GM12878 (cell line): ENCODE results near the gene CRAMP1. TPM values are rescaled to one million over a fixed set of nuclear protein-coding genes. Genes with fewer than 3 reads are reported as not detected.

Source experiments
- ATAC-seq: fragments of 200-7000 bp; cut with Tn5 transposase; 3 replicates; pipeline ENCODE4 v1.9.1; 2020; ENCODE audit warnings: mild to moderate bottlenecking, moderate library complexity
- BruUV-seq: library from RNA; stranded (reverse); fragments of 400-500 nt; replicated peaks from 2 replicates; lab custom pipeline; 2021; lab: Mats Ljungman, UMichigan
- CTCF ChIA-PET: fragments of 300-600 bp; sonication (Branson Sonifier 250); formaldehyde crosslinking; extraction: SDS; loops from one replicate; lab custom pipeline; 2021; ENCODE audit warnings: inconsistent platforms; lab: Yijun Ruan, JAX
- POLR2A ChIA-PET: fragments of 350-600 bp; formaldehyde crosslinking; extraction: SDS; loops from one replicate; lab custom pipeline; 2021; ENCODE audit warnings: inconsistent platforms; lab: Charles Lee
- RAD21 ChIA-PET: fragments of 300-600 bp; sonication (Branson Sonifier 250); formaldehyde crosslinking; loops from one replicate; lab custom pipeline; 2023; ENCODE audit warnings: antibody characterized with exemption; ENCODE audit not compliant: unreplicated experiment; lab: Charles Lee
- SMC1A ChIA-PET: fragments of 300-600 bp; sonication (Branson Sonifier 250); formaldehyde crosslinking; loops from one replicate; lab custom pipeline; 2023; ENCODE audit not compliant: unreplicated experiment, uncharacterized antibody; lab: Charles Lee
- DNase-seq: peaks from one replicate; pipeline ENCODE4 v3.0.0-alpha.2; 2011; ENCODE audit warnings: low read depth, low spot score
- FAIRE-seq: peaks from 3 replicates; lab custom pipeline; 2011; peaks lifted over from hg19 to GRCh38; lab: Jason Lieb, UNC
- H2AFZ ChIP-seq: 2 replicates; pipeline ENCODE4 v1.6.0; 2011; ENCODE audit warnings: low read depth, low read length, control low read depth; ENCODE audit not compliant: control insufficient read depth
- H3K27ac ChIP-seq: 2 replicates; pipeline ENCODE4 v1.5.1; 2011; ENCODE audit warnings: control low read depth; ENCODE audit not compliant: control insufficient read depth, insufficient read depth
- H3K27me3 ChIP-seq, 2 experiments: replicated peaks in 1 of 2; 2 replicates each; pipeline versions ENCODE4 v1.6.0 to v1.6.1; 2011; ENCODE audit warnings: low read length in 1 of 2; ENCODE audit not compliant: control insufficient read depth in 2 of 2, insufficient read depth in 2 of 2
- H3K36me3 ChIP-seq, 2 experiments: 2 replicates each; pipeline ENCODE4 v1.5.1; 2011; ENCODE audit warnings: low read length in 1 of 2; ENCODE audit not compliant: control insufficient read depth in 2 of 2, insufficient read depth in 2 of 2
- H3K4me1 ChIP-seq: 2 replicates; pipeline ENCODE4 v1.6.1; 2011; ENCODE audit warnings: mild to moderate bottlenecking, low read length, moderate library complexity, mixed read lengths; ENCODE audit not compliant: control insufficient read depth, insufficient read depth
- H3K4me2 ChIP-seq: 2 replicates; pipeline ENCODE4 v1.6.0; 2011; ENCODE audit warnings: control low read depth; ENCODE audit not compliant: control insufficient read depth, insufficient read depth
- H3K4me3 ChIP-seq: fragments of 200-600 bp; sonication (generic); 2 replicates; pipeline ENCODE4 v1.5.1; 2016
- H3K79me2 ChIP-seq: 2 replicates; pipeline ENCODE4 v1.6.0; 2011; ENCODE audit warnings: low read length; ENCODE audit not compliant: control insufficient read depth, insufficient read depth
- H3K9ac ChIP-seq: 2 replicates; pipeline ENCODE4 v1.8.0; 2011; ENCODE audit warnings: low read length, control low read depth, mixed read lengths; ENCODE audit not compliant: control insufficient read depth, insufficient read depth
- H3K9me3 ChIP-seq: replicated peaks from 3 replicates; pipeline ENCODE4 v1.5.1; 2011; ENCODE audit warnings: mild to moderate bottlenecking, low read length; ENCODE audit not compliant: control insufficient read depth, insufficient read depth
- H4K20me1 ChIP-seq: 2 replicates; pipeline ENCODE4 v1.6.0; 2011; ENCODE audit not compliant: control insufficient read depth, insufficient read depth
- BACH1 ChIP-seq: fragments of 450-650 bp; IDR thresholded peaks from 2 replicates; pipeline ENCODE4 v1.6.1; 2017; ENCODE audit warnings: mild to moderate bottlenecking, borderline replicate concordance
- EZH2 ChIP-seq: IDR thresholded peaks from 2 replicates; pipeline ENCODE4 v1.6.1; 2012; ENCODE audit warnings: low read depth, mild to moderate bottlenecking, control low read depth, inconsistent platforms, low read length, borderline replicate concordance; ENCODE audit not compliant: control insufficient read depth
- PRDM15 ChIP-seq: fragments of 450-650 bp; formaldehyde crosslinking; IDR thresholded peaks from 2 replicates; pipeline ENCODE4 v1.4.0; 2020; ENCODE audit warnings: mild to moderate bottlenecking, moderate library complexity
- SP1 ChIP-seq: IDR thresholded peaks from one replicate; pipeline ENCODE4 v1.6.1; 2011; ENCODE audit warnings: low read depth, low read length
- WGBS: methylation state at CpG from one replicate; pipeline ENCODE4 v1.1.6; 2016; ENCODE audit warnings: low lambda C conversion rate; ENCODE audit not compliant: insufficient replicate concordance, insufficient coverage; ENCODE audit errors: missing lambda C conversion rate; 5-methylcytosine and 5-hydroxymethylcytosine counted together
- in situ Hi-C: fragments of 300-500 bp; cut with MboI; formaldehyde crosslinking; loops from 9 replicates; pipeline ENCODE4 v1.14.3; 2018; ENCODE audit warnings: mixed read lengths
- intact Hi-C: fragments of 100-400 bp; cut with micrococcal nuclease; formaldehyde crosslinking; loops from one replicate; pipeline ENCODE4 v1.14.2; 2022; ENCODE audit not compliant: unreplicated experiment
- polyA plus RNA-seq, 11 experiments: library from polyadenylated mRNA; depleted of rRNA in 4 of 11; unstranded in 6 of 11; stranded (reverse) in 5 of 11; fragments of >200 nt; fragmentation: Nextera tagmentation in 4 of 11; fragmentation: Illumina TruSeq in 1 of 11; extraction: Ambion mirVana in 4 of 11; extraction: Trizol in 1 of 11; gene quantifications; 1 replicate in 1 of 11; 2 replicates in 10 of 11; pipeline versions ENCODE4 v1.2.1 to v1.2.3, GENCODE V29; 2011 to 2016; ENCODE audit warnings: inconsistent platforms in 2 of 11, missing spikeins in 2 of 11, low read depth in 1 of 11
- total RNA-seq, 4 experiments: library from RNA; depleted of rRNA in 3 of 4; stranded (reverse); fragments of >200 nt in 3 of 4; fragmentation: Illumina TruSeq in 1 of 4; extraction: Trizol in 1 of 4; gene quantifications; 2 replicates each; pipeline versions ENCODE4 v1.2.1 to v1.2.3, GENCODE V29; 2013 to 2021
- TF ChIP-seq, protein P1 (sequence below): fragments of 450-650 bp; IDR thresholded peaks from 2 replicates; pipeline ENCODE4 v1.6.1; 2017; ENCODE audit warnings: mild to moderate bottlenecking

CRAMP1 gene
- total and polyA plus RNA-seq, 10 of the 15 experiments (the other 5 are each of a cell fraction or from before 2014, with no cell fraction given), result 0.37 to 9.8 (median 3.9) TPM

DNA sequence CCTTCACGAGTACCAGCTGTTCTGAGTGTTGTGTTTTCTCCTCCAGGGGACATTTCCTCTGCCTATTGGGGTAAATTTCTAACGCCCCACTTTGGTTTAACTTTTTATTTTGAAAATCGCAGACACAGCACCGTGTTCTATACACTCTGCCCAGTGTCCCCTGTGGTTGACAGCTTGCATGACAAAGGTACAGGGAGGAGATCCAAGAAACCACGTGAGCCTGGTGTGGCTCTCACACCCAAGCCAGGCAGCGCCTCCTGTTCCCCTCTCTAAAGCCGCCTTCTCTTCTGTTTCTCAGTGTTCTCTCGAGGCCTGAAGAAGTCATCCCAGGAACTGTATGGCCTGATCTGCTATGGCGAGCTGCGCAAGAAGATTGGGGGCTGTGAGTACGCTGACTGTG, 25.4 kb downstream of the CRAMP1 start:
- TF ChIP-seq EZH2 (no peak), PRDM15 (no peak), BACH1 (no peak), SP1 (no peak)
- TF ChIP-seq, protein P1, sequence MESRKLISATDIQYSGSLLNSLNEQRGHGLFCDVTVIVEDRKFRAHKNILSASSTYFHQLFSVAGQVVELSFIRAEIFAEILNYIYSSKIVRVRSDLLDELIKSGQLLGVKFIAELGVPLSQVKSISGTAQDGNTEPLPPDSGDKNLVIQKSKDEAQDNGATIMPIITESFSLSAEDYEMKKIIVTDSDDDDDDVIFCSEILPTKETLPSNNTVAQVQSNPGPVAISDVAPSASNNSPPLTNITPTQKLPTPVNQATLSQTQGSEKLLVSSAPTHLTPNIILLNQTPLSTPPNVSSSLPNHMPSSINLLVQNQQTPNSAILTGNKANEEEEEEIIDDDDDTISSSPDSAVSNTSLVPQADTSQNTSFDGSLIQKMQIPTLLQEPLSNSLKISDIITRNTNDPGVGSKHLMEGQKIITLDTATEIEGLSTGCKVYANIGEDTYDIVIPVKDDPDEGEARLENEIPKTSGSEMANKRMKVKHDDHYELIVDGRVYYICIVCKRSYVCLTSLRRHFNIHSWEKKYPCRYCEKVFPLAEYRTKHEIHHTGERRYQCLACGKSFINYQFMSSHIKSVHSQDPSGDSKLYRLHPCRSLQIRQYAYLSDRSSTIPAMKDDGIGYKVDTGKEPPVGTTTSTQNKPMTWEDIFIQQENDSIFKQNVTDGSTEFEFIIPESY, result no peak
- WGBS, result 89% methylated on average over 11 of the region's 11 CpGs
- Histone ChIP-seq H3K9me3 (no peaks in the 10 kb centered on the region), H3K27me3 (no peaks in the 10 kb centered on the region), H3K36me3 (peaks cover 13 to 43% of the 10 kb centered on the region in 2 experiments), H3K4me1 (no peaks in the 10 kb centered on the region), H3K4me2 (no peak overlapping the region), H2AFZ (no peak overlapping the region), H3K4me3 (no peak overlapping the region), H3K79me2 (no peaks in the 10 kb centered on the region), H4K20me1 (no peaks in the 10 kb centered on the region), H3K9ac (no peak overlapping the region), H3K27ac (no peak overlapping the region)
- FAIRE-seq (no peak), DNase-seq (no peak), ATAC-seq (no peak)
- ChIA-PET CTCF (no interaction called here), POLR2A (no interaction called here), RAD21 (no interaction called here), SMC1A (no interaction called here)
- in situ Hi-C loops (no loop called here), intact Hi-C loops (no loop called here)
- no TSS peak for BruUV-seq
